GM18858 (cell line): ENCODE data around the gene SMARCAL1.

Source experiments
- ATAC-seq: cut with Tn5 transposase; IDR thresholded peaks from one replicate; pipeline ENCODE4 v1.9.1; 2021; ENCODE audit not compliant: unreplicated experiment

The SMARCAL1 gene

GRCh38 chr2:216392018-216392562 lies 20.2 kb upstream of the SMARCAL1 start:
- ATAC-seq, result no peak

- ATAC-seq, result no peak
Measured at GRCh38 chr2:216392945-216393840, 19.1 kb upstream of the SMARCAL1 start.

- ATAC-seq, result no peak
Measured at GRCh38 chr2:216394881-216395280, 17.4 kb upstream of the SMARCAL1 start.

DNA sequence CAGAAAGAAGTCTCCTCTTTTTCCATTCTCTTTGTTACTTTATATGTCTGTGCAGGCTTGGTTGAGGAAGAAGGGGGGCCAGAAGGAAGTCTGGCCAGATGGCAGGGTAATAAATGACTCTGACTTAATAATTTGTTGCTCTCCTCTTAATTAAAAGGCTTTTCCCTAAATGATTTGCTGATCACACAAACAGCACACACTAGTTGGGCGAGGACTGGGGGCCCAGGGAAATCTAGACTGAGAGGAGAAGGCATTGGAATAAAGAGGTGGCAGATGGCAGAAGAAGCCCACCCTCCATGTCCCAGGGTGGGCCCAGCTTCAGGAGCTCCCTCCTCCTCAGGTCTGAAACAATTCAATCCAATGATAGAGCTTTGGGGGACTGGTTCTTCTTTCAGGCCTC lies 12.7 kb upstream of the SMARCAL1 start:
- ATAC-seq, result no peak

DNA sequence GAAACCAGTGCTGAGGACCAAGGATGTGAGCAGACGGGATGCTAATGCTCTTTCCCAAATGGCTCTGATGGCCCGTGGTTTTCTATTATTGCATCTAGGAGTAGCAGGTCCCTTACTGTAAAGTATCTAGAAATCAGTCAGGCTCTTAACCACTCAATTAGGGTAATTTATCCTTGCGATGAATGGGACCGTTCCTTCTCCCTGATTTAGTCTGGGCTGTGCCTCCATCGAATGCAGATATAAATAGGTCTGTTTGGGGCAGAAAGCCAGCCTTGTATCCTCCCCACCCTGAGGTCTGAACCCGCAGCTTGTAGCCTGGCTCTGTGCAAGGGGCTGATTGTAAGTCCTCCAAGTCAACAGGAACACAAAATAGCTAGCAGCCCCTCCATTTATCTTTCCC lies 9.5 kb upstream of the SMARCAL1 start:
- ATAC-seq, result no peak

GRCh38 chr2:216404010-216404618 lies 8.2 kb upstream of the SMARCAL1 start:
- no peak for ATAC-seq

DNA sequence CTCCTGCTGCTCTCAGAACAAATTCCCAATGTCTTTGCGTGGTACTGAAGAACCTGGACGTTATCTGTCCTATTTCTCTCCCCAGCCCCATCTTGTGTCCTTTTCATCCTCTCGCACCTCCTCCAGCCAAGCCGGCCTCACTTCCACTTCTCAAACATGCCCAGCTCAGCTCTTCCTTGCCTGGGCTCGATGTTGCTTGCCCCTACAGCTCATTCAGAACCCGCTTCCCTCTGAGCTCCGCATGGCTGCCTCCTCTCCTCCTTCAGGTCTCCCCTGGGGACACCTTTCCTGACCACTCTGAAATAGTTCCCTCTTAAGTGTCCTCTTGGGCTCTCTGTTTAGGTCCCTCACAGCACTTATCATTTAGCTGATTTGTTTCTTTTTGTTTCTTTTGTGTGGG lies 6.7 kb upstream of the SMARCAL1 start:
- no peak for ATAC-seq

DNA sequence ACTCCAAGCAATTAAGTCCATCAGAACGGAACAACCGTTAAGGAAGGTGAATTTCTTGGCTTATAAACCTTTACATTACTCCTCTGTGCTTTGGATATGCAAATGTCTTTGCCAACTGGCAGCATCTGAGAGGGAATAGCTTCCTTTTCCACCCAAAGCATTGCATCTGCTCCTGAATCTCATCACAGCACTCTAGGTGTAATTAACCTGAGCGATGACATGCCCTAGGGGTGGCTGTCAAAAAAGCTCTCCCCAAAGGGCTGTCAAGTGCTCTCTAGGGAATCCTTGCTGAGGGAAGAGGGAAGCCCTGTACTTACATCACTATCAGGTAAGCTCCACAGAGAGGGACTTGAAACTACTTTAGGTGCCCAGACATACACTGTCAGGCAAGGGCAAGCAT lies 5.5 kb upstream of the SMARCAL1 start:
- ATAC-seq, result no peak

GRCh38 chr2:216408426-216409290 lies 3.6 kb upstream of the SMARCAL1 start:
- no peak for ATAC-seq

DNA sequence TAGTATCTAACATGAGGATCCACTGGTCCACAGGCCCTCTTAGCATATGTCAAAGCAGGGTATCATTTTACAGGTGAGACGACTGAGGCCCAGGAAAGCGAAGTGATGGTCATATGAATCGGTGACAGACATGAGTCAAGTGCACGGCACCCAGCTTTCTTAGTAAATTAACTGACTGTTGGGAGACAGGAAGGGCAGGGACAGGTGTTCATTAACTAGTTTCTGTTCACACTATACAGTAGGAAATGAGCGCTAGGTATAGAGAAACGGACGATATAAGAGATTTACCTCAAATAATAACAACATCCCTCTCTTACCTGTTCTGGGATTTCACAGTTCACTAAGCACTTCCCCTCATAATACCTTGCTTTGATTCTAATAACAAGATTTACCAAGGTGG lies 1.7 kb upstream of the SMARCAL1 start:
- ATAC-seq, result no peak

GRCh38 chr2:216413882-216414281 lies 1.6 kb downstream of the SMARCAL1 start:
- ATAC-seq, result no peak

- no peak for ATAC-seq
Measured at GRCh38 chr2:216414772-216415319, 2.6 kb downstream of the SMARCAL1 start.

DNA sequence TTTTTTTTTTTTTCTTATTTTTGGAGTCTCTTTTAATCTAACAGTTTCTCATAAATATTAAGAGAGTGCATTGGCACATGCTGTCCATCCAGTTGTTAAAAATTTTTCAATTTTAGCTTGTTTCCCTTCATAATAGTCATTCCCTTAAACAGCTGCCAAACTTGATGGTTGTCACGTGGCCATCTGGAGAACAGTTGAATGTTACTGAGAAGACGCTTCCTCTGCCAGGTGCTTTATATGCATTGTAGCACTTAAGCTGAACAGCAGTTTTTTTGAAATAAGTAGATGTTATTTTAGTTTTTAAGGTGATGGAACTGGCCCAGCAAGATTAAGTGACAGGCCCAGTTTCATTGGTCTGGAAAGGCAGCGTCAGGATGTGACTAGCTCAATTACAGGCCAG lies 3.3 kb downstream of the SMARCAL1 start:
- ATAC-seq, result no peak

- no peak for ATAC-seq
Measured at GRCh38 chr2:216416571-216417307, 4.5 kb downstream of the SMARCAL1 start.

DNA sequence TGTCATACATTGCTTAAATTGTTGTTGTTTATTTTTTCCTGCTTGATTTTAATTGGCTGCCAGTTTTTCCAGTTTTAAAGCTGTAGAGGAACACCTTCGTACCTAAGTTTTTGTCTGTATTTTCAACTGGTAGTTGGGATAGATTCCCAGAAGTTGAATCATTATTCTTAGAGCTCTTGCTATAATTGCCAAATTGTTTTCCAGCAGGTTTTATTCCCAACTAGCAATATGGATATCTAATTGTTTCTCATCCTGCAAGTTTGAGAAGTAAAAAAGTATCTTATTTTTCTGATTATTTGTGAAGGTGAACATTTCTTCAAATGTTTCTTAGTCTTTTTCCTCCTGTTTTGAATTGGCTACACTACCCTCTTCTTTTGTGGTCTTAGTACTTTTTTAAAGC lies 6.7 kb downstream of the SMARCAL1 start:
- no peak for ATAC-seq

DNA sequence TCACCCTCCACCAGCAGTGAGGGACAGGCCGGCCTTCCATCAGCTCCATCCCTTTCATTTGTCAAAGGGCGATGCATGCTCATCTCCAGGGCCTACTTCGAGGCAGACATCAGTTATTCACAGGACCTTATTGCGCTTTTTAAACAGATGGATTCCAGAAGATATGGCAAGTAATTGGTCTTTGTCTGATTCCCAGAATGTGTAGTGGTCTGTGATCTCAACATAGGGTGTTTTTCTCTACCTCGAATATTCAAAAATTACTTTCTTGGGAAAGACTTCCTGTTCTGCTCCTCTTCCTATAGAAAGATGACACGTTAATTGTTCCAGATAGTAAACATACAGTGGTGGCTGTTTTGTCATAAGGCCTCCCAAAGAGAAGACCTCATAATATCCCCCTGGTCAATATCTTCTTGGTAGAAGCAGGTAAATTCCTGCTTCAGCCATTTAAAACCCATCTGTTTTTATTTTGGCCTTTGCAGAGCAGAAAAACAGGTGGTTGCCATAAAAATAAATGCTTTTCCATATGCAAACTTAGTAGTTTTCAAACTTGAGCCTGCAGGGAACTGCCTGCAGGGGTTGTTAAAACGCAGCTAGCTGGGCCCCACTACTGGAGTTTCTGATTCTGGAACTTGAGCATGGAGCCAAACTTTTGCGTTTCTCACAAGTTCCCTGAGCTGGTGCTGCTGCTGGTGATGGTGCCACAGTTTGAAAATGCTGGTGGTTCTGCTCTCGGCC lies 8.2 kb downstream of the SMARCAL1 start:
- no peak for ATAC-seq

GRCh38 chr2:216423071-216423470 lies 10.8 kb downstream of the SMARCAL1 start:
- ATAC-seq, result no peak

GRCh38 chr2:216424274-216424673 lies 12.0 kb downstream of the SMARCAL1 start:
- no peak for ATAC-seq

- ATAC-seq, result no peak
Measured at GRCh38 chr2:216425008-216425787, 12.9 kb downstream of the SMARCAL1 start.
